C4-2B (cell line): ENCODE data around the gene PLD5.

Experiments
- ZFX ChIP-seq: fragments of 450-650 bp; IDR thresholded peaks from 2 replicates; pipeline ENCODE4 v1.6.1; 2017
- TF ChIP-seq, protein P1 (sequence below): fragments of 450-650 bp; conservative IDR thresholded peaks from 2 replicates; pipeline ENCODE4 v1.5.1; 2017; ENCODE audit warnings: mild to moderate bottlenecking

- TF ChIP-seq, protein P1, sequence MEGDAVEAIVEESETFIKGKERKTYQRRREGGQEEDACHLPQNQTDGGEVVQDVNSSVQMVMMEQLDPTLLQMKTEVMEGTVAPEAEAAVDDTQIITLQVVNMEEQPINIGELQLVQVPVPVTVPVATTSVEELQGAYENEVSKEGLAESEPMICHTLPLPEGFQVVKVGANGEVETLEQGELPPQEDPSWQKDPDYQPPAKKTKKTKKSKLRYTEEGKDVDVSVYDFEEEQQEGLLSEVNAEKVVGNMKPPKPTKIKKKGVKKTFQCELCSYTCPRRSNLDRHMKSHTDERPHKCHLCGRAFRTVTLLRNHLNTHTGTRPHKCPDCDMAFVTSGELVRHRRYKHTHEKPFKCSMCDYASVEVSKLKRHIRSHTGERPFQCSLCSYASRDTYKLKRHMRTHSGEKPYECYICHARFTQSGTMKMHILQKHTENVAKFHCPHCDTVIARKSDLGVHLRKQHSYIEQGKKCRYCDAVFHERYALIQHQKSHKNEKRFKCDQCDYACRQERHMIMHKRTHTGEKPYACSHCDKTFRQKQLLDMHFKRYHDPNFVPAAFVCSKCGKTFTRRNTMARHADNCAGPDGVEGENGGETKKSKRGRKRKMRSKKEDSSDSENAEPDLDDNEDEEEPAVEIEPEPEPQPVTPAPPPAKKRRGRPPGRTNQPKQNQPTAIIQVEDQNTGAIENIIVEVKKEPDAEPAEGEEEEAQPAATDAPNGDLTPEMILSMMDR: no peak
- TF ChIP-seq ZFX: no peak
Observed at GRCh38 chr1:242535986-242536385, 11.5 kb upstream of the PLD5 start.
